HEK293 (cell line): ENCODE measurements around the gene INF2.

ENCODE experiments used
- EGR2 ChIP-seq: fragments of 450-650 bp; formaldehyde crosslinking; IDR thresholded peaks from 2 replicates; pipeline ENCODE4 v1.5.1; 2016; ENCODE audit warnings: low read depth, missing biosample characterization, missing genetic modification characterization
- GLI2 ChIP-seq: fragments of 450-650 bp; formaldehyde crosslinking; IDR thresholded peaks from 2 replicates; pipeline ENCODE4; 2017; ENCODE audit warnings: missing biosample characterization, missing genetic modification characterization, low read depth, borderline replicate concordance
- KLF16 ChIP-seq: fragments of 450-650 bp; formaldehyde crosslinking; IDR thresholded peaks from 2 replicates; pipeline ENCODE4 v1.5.1; 2017; ENCODE audit warnings: missing biosample characterization, missing genetic modification characterization
- KLF8 ChIP-seq: fragments of 450-650 bp; formaldehyde crosslinking; IDR thresholded peaks from 2 replicates; pipeline ENCODE4 v1.5.1; 2016; ENCODE audit warnings: missing biosample characterization, missing genetic modification characterization
- SP2 ChIP-seq: fragments of 450-650 bp; formaldehyde crosslinking; IDR thresholded peaks from 2 replicates; pipeline ENCODE4 v1.5.1; 2016; ENCODE audit warnings: missing biosample characterization, missing genetic modification characterization
- SP3 ChIP-seq: fragments of 450-650 bp; formaldehyde crosslinking; IDR thresholded peaks from 2 replicates; pipeline ENCODE4 v1.5.1; 2016; ENCODE audit warnings: missing biosample characterization, missing genetic modification characterization
- TRIM28 ChIP-seq: IDR thresholded peaks from 2 replicates; pipeline ENCODE4 v1.6.1; 2011; ENCODE audit warnings: low read length, control low read depth, borderline replicate concordance
- ZIC2 ChIP-seq: fragments of 450-650 bp; formaldehyde crosslinking; IDR thresholded peaks from 2 replicates; pipeline ENCODE4 v1.5.1; 2016; ENCODE audit warnings: missing biosample characterization, missing genetic modification characterization
- ZNF112 ChIP-seq: fragments of 450-650 bp; formaldehyde crosslinking; IDR thresholded peaks from 2 replicates; pipeline ENCODE4 v1.5.0; 2017; ENCODE audit warnings: missing biosample characterization, missing genetic modification characterization
- ZNF155 ChIP-seq: fragments of 450-650 bp; formaldehyde crosslinking; IDR thresholded peaks from 2 replicates; pipeline ENCODE4 v1.5.1; 2016; ENCODE audit warnings: missing biosample characterization, missing genetic modification characterization
- ZNF19 ChIP-seq: fragments of 450-650 bp; formaldehyde crosslinking; IDR thresholded peaks from 2 replicates; pipeline ENCODE4; 2016; ENCODE audit warnings: missing biosample characterization, missing genetic modification characterization, low read depth
- ZNF211 ChIP-seq: fragments of 450-650 bp; formaldehyde crosslinking; IDR thresholded peaks from 2 replicates; pipeline ENCODE4 v1.5.1; 2016; ENCODE audit warnings: low read depth, missing biosample characterization, missing genetic modification characterization
- ZNF214 ChIP-seq: fragments of 450-650 bp; formaldehyde crosslinking; IDR thresholded peaks from 2 replicates; pipeline ENCODE4 v1.5.1; 2017; ENCODE audit warnings: missing biosample characterization, mild to moderate bottlenecking, missing genetic modification characterization, borderline replicate concordance
- ZNF555 ChIP-seq: fragments of 450-650 bp; formaldehyde crosslinking; conservative IDR thresholded peaks from 2 replicates; pipeline ENCODE4 v1.5.1; 2017; ENCODE audit warnings: missing biosample characterization, mild to moderate bottlenecking, missing genetic modification characterization, inconsistent platforms
- ZNF660 ChIP-seq: fragments of 450-650 bp; IDR thresholded peaks from 2 replicates; pipeline ENCODE4 v1.5.1; 2018; ENCODE audit warnings: missing biosample characterization, mild to moderate bottlenecking, missing genetic modification characterization
- ZNF792 ChIP-seq: fragments of 450-650 bp; formaldehyde crosslinking; IDR thresholded peaks from 2 replicates; pipeline ENCODE4 v1.5.1; 2016; ENCODE audit warnings: missing biosample characterization, missing genetic modification characterization
- TF ChIP-seq, protein P1 (sequence below): fragments of 450-650 bp; formaldehyde crosslinking; IDR thresholded peaks from 2 replicates; pipeline ENCODE4 v1.5.1; 2017; ENCODE audit warnings: missing biosample characterization, missing genetic modification characterization
- TF ChIP-seq, protein P2 (sequence below): fragments of 450-650 bp; formaldehyde crosslinking; IDR thresholded peaks from 2 replicates; pipeline ENCODE4 v1.5.1; 2016; ENCODE audit warnings: missing biosample characterization, missing genetic modification characterization, low read depth
- TF ChIP-seq, protein P3 (sequence below): fragments of 450-650 bp; formaldehyde crosslinking; IDR thresholded peaks from 2 replicates; pipeline ENCODE4 v1.5.1; 2016; ENCODE audit warnings: missing biosample characterization, missing genetic modification characterization
- TF ChIP-seq, protein P4 (sequence below): fragments of 450-650 bp; formaldehyde crosslinking; IDR thresholded peaks from 2 replicates; pipeline ENCODE4 v1.5.0; 2017; ENCODE audit warnings: missing biosample characterization, missing genetic modification characterization, borderline replicate concordance
- TF ChIP-seq, protein P5 (sequence below): fragments of 450-650 bp; formaldehyde crosslinking; IDR thresholded peaks from 2 replicates; pipeline ENCODE4 v1.5.1; 2016; ENCODE audit warnings: missing biosample characterization, missing genetic modification characterization
- TF ChIP-seq, protein P6 (sequence below): sonication (generic); formaldehyde crosslinking; IDR thresholded peaks from 2 replicates; pipeline ENCODE4 v1.8.1; 2022; ENCODE audit warnings: mild to moderate bottlenecking, moderate library complexity, missing genetic modification reagents
- TF ChIP-seq, protein P7 (sequence below): fragments of 450-650 bp; formaldehyde crosslinking; IDR thresholded peaks from 2 replicates; pipeline ENCODE4 v1.5.1; 2016; ENCODE audit warnings: missing biosample characterization, missing genetic modification characterization

The INF2 gene

DNA sequence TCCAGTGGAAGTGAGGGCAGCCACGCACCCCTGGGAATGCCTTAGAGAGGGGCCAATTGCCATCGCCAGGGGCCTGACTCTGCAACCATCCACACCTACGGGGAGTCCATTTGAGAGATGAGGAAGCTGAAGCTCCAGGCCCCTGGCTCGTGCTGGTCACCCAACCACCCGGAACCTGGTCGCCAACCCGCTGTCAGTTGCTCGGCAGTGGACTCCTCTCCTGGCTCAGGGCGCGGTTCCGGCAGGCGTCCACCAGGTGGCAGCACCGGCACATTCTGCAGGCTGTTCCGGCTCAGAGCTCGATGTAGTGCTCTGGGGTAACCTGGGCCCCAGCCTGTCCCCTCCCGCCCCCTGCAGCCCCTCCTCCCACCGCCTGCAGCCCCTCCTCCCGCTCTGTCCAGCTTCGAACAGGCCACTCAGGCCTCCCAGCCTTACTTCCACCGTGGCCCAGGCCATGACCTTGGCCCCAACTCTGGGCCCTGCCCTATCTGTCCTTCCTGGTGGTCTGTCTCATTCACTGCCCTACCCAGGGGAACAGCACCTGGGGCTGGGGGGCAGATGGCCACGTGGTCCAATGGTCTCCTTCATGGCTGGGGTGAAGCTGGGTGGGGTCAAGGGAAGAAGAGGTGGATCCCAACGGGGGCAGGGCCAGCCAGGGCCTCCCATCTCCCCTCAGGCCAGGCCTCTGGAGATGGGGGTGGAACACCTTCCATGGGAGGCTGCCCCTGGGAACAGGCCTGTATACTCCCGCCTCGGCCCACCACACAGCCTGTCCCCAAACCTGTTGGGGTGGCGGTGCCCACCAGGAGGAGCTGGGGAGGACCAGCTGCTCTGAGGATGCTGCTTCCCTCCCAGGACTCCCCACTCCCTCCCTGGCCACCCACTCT, 79.3 kb downstream of the INF2 start (continued):
- TF ChIP-seq, protein P1, sequence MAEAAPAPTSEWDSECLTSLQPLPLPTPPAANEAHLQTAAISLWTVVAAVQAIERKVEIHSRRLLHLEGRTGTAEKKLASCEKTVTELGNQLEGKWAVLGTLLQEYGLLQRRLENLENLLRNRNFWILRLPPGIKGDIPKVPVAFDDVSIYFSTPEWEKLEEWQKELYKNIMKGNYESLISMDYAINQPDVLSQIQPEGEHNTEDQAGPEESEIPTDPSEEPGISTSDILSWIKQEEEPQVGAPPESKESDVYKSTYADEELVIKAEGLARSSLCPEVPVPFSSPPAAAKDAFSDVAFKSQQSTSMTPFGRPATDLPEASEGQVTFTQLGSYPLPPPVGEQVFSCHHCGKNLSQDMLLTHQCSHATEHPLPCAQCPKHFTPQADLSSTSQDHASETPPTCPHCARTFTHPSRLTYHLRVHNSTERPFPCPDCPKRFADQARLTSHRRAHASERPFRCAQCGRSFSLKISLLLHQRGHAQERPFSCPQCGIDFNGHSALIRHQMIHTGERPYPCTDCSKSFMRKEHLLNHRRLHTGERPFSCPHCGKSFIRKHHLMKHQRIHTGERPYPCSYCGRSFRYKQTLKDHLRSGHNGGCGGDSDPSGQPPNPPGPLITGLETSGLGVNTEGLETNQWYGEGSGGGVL = peak; percentile 54; the same call in 1 of the 2 replicates
- TF ChIP-seq, protein P2, sequence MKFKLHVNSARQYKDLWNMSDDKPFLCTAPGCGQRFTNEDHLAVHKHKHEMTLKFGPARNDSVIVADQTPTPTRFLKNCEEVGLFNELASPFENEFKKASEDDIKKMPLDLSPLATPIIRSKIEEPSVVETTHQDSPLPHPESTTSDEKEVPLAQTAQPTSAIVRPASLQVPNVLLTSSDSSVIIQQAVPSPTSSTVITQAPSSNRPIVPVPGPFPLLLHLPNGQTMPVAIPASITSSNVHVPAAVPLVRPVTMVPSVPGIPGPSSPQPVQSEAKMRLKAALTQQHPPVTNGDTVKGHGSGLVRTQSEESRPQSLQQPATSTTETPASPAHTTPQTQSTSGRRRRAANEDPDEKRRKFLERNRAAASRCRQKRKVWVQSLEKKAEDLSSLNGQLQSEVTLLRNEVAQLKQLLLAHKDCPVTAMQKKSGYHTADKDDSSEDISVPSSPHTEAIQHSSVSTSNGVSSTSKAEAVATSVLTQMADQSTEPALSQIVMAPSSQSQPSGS = no peak
- TF ChIP-seq KLF16 (tag by site-specific recombination) = peak; percentile 24; the same call in 1 of the 2 replicates
- no peak for TF ChIP-seq ZNF155 (tag by site-specific recombination)
- TF ChIP-seq, protein P3, sequence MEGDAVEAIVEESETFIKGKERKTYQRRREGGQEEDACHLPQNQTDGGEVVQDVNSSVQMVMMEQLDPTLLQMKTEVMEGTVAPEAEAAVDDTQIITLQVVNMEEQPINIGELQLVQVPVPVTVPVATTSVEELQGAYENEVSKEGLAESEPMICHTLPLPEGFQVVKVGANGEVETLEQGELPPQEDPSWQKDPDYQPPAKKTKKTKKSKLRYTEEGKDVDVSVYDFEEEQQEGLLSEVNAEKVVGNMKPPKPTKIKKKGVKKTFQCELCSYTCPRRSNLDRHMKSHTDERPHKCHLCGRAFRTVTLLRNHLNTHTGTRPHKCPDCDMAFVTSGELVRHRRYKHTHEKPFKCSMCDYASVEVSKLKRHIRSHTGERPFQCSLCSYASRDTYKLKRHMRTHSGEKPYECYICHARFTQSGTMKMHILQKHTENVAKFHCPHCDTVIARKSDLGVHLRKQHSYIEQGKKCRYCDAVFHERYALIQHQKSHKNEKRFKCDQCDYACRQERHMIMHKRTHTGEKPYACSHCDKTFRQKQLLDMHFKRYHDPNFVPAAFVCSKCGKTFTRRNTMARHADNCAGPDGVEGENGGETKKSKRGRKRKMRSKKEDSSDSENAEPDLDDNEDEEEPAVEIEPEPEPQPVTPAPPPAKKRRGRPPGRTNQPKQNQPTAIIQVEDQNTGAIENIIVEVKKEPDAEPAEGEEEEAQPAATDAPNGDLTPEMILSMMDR (tag by site-specific recombination) = peak; percentile 83
- TF ChIP-seq ZIC2 (tag by site-specific recombination) = peak; percentile 83
- TF ChIP-seq GLI2 (tag by site-specific recombination) = no peak
- TF ChIP-seq, protein P4, sequence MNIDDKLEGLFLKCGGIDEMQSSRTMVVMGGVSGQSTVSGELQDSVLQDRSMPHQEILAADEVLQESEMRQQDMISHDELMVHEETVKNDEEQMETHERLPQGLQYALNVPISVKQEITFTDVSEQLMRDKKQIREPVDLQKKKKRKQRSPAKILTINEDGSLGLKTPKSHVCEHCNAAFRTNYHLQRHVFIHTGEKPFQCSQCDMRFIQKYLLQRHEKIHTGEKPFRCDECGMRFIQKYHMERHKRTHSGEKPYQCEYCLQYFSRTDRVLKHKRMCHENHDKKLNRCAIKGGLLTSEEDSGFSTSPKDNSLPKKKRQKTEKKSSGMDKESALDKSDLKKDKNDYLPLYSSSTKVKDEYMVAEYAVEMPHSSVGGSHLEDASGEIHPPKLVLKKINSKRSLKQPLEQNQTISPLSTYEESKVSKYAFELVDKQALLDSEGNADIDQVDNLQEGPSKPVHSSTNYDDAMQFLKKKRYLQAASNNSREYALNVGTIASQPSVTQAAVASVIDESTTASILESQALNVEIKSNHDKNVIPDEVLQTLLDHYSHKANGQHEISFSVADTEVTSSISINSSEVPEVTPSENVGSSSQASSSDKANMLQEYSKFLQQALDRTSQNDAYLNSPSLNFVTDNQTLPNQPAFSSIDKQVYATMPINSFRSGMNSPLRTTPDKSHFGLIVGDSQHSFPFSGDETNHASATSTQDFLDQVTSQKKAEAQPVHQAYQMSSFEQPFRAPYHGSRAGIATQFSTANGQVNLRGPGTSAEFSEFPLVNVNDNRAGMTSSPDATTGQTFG (tag by site-specific recombination) = no peak
- 0 out of 2 replicates have a peak, but pooled peaks have one; percentile 31 for TF ChIP-seq ZNF660
- TF ChIP-seq KLF8 (tag by site-specific recombination) = peak; percentile 16; the same call in 1 of the 2 replicates
- TF ChIP-seq ZNF19 (tag by site-specific recombination) = no peak
- TF ChIP-seq ZNF112 (tag by site-specific recombination) = no peak
- peak; percentile 88 for TF ChIP-seq SP3 (tag by site-specific recombination)
- no peak for TF ChIP-seq TRIM28
- no peak for TF ChIP-seq ZNF214 (tag by site-specific recombination)
- TF ChIP-seq, protein P5, sequence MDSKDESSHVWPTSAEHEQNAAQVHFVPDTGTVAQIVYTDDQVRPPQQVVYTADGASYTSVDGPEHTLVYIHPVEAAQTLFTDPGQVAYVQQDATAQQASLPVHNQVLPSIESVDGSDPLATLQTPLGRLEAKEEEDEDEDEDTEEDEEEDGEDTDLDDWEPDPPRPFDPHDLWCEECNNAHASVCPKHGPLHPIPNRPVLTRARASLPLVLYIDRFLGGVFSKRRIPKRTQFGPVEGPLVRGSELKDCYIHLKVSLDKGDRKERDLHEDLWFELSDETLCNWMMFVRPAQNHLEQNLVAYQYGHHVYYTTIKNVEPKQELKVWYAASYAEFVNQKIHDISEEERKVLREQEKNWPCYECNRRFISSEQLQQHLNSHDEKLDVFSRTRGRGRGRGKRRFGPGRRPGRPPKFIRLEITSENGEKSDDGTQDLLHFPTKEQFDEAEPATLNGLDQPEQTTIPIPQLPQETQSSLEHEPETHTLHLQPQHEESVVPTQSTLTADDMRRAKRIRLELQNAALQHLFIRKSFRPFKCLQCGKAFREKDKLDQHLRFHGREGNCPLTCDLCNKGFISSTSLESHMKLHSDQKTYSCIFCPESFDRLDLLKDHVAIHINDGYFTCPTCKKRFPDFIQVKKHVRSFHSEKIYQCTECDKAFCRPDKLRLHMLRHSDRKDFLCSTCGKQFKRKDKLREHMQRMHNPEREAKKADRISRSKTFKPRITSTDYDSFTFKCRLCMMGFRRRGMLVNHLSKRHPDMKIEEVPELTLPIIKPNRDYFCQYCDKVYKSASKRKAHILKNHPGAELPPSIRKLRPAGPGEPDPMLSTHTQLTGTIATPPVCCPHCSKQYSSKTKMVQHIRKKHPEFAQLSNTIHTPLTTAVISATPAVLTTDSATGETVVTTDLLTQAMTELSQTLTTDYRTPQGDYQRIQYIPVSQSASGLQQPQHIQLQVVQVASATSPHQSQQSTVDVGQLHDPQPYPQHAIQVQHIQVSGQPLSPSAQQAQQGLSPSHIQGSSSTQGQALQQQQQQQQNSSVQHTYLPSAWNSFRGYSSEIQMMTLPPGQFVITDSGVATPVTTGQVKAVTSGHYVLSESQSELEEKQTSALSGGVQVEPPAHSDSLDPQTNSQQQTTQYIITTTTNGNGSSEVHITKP = peak; percentile 57
- no peak for TF ChIP-seq ZNF792 (tag by site-specific recombination)
- TF ChIP-seq, protein P6, sequence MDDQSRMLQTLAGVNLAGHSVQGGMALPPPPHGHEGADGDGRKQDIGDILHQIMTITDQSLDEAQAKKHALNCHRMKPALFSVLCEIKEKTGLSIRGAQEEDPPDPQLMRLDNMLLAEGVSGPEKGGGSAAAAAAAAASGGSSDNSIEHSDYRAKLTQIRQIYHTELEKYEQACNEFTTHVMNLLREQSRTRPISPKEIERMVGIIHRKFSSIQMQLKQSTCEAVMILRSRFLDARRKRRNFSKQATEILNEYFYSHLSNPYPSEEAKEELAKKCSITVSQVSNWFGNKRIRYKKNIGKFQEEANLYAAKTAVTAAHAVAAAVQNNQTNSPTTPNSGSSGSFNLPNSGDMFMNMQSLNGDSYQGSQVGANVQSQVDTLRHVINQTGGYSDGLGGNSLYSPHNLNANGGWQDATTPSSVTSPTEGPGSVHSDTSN = peak; percentile 47; the same call in 1 of the 2 replicates
- TF ChIP-seq, protein P7, sequence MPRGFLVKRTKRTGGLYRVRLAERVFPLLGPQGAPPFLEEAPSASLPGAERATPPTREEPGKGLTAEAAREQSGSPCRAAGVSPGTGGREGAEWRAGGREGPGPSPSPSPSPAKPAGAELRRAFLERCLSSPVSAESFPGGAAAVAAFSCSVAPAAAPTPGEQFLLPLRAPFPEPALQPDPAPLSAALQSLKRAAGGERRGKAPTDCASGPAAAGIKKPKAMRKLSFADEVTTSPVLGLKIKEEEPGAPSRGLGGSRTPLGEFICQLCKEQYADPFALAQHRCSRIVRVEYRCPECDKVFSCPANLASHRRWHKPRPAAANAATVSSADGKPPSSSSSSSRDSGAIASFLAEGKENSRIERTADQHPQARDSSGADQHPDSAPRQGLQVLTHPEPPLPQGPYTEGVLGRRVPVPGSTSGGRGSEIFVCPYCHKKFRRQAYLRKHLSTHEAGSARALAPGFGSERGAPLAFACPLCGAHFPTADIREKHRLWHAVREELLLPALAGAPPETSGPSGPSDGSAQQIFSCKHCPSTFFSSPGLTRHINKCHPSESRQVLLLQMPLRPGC (tag by site-specific recombination) = 0 out of 2 replicates have a peak, but pooled peaks have one; percentile 26
- TF ChIP-seq ZNF211 (tag by site-specific recombination) = no peak
- TF ChIP-seq SP2 = peak; percentile 50; the same call in 1 of the 2 replicates
- no peak for TF ChIP-seq ZNF555
- peak; percentile 60; the same call in 1 of the 2 replicates for TF ChIP-seq EGR2 (tag by site-specific recombination)
